Panc1 (cell line): ENCODE data around the gene CBX8.

Experiments
- CTCF ChIP-seq: fragments of 450-650 bp; IDR thresholded peaks from 2 replicates; pipeline ENCODE4 v1.5.1; 2017; ENCODE audit warnings: mild to moderate bottlenecking
- POLR2AphosphoS5 ChIP-seq: IDR thresholded peaks from 2 replicates; pipeline ENCODE4 v1.6.1; 2012; ENCODE audit warnings: mild to moderate bottlenecking, low read depth, low read length, moderate library complexity
- REST ChIP-seq, 2 experiments: IDR thresholded peaks; 2 replicates each; pipeline ENCODE4 v1.6.1; 2011 to 2012; ENCODE audit warnings: low read depth in 2 of 2, control low read depth in 1 of 2, low read length in 1 of 2, mild to moderate bottlenecking in 1 of 2, moderate library complexity in 1 of 2; ENCODE audit not compliant: insufficient read depth in 1 of 2

GRCh38 chr17:79819534-79820276 lies 22.8 kb upstream of the CBX8 start:
- no peak for TF ChIP-seq CTCF
- no peak for TF ChIP-seq POLR2AphosphoS5
- no peak for TF ChIP-seq REST (IDR thresholded peaks at IDR 0.05; ENCODE audit: insufficient read depth in 1 of 2, low read depth in 2 of 2, low read length in 1 of 2)
